GM06990 (cell line): ENCODE measurements around the gene AGPAT1.
A peak's percentile ranks its signal among the peaks of the same experiment; 100 is the strongest.
"Not testable (repeated sequence)": the region's sequence is repeated elsewhere in the genome, so short reads cannot be mapped to it uniquely, and the experiment has no call there.

ENCODE experiments used
- DNase-seq: peaks from one replicate; pipeline ENCODE4 v3.0.0-alpha.2; 2011; ENCODE audit not compliant: insufficient read length; ENCODE audit errors: extremely low read depth
- H3K27me3 ChIP-seq: replicated peaks from 2 replicates; pipeline ENCODE4 v1.6.0; 2011; ENCODE audit warnings: low read length; ENCODE audit not compliant: control insufficient read depth, insufficient read depth
- H3K36me3 ChIP-seq: 2 replicates; pipeline ENCODE4 v1.5.1; 2011; ENCODE audit warnings: low read length; ENCODE audit not compliant: control insufficient read depth, insufficient read depth
- H3K4me3 ChIP-seq: replicated peaks from 2 replicates; pipeline ENCODE4 v1.5.1; 2011; ENCODE audit warnings: low read depth, mild to moderate bottlenecking, control low read depth, low read length
- TF ChIP-seq, protein P1 (sequence below): IDR thresholded peaks from 2 replicates; pipeline ENCODE4 v1.5.1; 2011; ENCODE audit warnings: low read length, control low read depth, mild to moderate bottlenecking, inconsistent platforms; ENCODE audit not compliant: insufficient read depth, poor library complexity, severe bottlenecking

AGPAT1 gene

DNA sequence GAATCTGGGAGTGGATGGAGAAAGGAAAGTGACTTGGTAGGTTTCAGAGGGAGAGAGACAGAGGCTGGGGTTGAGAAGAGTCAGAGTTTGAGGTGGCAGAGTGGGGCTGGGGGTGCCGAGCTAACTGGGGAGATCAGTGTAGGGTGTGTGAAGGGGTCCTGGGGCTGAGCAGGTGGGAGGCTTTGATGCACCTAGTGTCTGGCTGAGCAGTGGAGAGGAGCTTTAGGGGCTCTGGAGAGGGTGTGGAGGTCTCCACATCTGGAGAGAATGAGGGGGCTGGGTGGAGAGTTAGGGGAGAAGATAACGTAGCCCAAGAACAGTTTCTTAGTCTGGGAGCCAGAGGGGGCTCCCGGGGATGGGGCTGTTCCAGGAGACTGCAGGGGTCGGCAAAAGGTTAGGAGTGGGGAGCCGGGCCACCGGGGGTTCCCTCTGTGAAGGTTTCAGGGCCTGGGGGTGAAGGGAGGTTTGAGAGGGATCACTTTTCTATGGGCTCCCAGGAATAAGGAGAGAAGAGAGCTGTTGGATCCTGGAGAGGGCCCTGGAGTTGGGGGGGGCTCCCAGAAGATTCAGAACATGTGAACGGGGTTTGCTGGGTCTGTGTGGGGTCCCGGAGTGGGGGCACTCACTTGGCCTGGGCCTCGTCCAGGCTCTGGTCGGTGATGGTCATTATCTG is 13.3 kb upstream of the AGPAT1 start:
- TF ChIP-seq, protein P1, sequence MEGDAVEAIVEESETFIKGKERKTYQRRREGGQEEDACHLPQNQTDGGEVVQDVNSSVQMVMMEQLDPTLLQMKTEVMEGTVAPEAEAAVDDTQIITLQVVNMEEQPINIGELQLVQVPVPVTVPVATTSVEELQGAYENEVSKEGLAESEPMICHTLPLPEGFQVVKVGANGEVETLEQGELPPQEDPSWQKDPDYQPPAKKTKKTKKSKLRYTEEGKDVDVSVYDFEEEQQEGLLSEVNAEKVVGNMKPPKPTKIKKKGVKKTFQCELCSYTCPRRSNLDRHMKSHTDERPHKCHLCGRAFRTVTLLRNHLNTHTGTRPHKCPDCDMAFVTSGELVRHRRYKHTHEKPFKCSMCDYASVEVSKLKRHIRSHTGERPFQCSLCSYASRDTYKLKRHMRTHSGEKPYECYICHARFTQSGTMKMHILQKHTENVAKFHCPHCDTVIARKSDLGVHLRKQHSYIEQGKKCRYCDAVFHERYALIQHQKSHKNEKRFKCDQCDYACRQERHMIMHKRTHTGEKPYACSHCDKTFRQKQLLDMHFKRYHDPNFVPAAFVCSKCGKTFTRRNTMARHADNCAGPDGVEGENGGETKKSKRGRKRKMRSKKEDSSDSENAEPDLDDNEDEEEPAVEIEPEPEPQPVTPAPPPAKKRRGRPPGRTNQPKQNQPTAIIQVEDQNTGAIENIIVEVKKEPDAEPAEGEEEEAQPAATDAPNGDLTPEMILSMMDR = no peak
- no peaks in the 10 kb centered on the region for H3K27me3 ChIP-seq
- DNase-seq = no peak
- peak overlapping the region; percentile 92 for H3K4me3 ChIP-seq
- H3K36me3 ChIP-seq = peaks cover 12% of the 10 kb centered on the region

DNA sequence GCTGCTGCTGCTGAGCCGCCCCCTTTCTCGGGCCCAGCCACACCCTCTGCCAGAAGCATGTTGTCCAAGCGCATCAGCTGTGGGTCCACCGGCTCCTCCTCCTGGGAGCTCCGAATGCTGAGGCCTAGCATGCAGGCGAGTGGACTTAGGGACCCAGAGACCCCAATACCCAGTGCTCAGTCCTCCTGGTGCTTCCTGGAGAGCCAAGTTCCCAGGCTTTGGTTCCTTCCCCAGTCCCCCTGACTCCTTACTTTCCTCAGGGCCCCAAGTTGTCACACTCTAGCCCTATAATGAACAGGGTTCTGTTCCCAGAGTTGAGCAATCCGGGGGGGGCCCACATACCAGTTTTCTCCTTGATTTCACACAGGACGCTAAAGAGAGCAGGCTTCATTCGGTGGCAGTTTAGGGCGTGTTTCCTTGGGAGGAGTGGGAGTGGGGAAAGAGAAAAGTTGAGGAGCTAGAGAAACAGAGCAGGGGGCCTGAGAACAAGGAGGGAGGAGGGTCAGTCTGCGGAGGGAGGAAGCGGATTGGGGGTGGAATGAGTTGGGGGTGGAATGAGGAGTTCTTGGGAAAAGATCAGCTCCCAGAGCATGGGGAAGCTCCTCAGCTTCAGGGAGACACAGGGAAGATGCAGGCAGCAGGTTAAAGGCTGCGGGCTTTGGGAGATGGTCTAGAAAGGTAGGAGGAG is 12.6 kb upstream of the AGPAT1 start:
- no peaks in the 10 kb centered on the region for H3K27me3 ChIP-seq
- H3K36me3 ChIP-seq = peaks cover 15% of the 10 kb centered on the region
- DNase-seq = no peak
- TF ChIP-seq, protein P1 = no peak
- H3K4me3 ChIP-seq = peak overlapping the region; percentile 92

DNA sequence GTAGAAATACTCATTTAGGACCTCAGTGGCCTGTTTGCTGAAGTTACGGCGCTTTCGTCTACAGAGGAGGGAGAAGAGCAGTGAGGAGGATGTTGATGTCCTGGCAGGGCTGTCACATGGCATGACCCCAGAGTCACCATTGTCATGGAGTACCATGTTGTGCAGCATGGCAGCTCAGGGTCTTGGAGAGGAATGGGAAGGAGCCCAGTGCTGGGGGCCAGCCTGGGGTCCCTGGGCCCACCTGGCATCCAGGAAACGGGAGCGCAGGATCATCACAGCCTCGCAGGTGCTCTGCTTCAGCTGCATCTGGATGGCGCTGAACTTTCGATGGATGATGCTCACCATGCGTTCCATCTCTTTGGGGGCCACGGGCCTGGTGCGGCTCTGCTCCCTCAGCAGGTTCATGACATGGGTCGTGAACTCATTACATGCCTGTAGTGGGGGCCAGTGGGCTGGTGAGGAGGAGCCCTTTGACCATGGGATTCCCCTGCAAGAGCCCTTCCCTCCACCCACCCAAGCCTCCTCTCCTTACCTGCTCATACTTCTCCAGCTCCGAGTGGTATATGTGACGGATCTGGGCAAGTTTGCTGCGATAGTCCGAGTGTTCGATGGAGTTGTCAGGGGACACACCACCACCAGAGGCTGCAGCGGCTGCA is 12.0 kb upstream of the AGPAT1 start:
- H3K4me3 ChIP-seq, H3K27me3 ChIP-seq, DNase-seq: not testable (repeated sequence)
- peaks cover 20% of the 10 kb centered on the region for H3K36me3 ChIP-seq

DNA sequence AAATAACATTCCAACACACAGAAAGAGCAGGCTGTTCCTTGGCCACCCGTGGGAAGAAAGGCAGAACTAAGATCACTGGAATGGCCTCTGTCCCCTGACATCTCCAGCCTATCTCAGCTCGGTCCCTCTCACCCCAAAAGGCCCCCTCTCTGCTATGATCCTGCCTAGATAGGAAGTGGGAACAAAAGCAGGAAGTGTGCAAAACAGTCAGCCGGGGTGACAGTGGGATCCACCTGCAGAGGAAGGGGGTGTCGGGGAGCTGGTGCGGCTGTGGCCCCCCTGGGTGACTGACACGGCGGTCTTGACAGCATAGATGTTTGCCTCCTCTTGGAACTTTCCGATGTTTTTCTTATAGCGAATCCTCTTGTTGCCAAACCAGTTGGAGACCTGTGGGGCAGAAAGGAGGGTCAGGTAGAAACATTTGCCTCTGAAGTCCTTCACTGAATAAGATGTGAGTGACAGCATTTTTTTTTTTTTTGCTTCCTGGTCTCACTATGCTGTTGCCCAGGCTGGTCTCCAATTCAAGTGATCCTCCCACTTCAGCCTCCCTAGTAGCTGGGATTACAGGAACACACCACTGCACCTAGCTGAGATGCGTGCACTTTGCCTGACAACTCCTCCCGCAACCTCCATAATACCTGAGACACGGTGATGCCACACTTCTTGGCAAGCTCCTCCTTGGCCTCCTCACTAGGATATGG is 11.3 kb upstream of the AGPAT1 start:
- DNase-seq = no peak
- Histone ChIP-seq H3K36me3 (peaks cover 24% of the 10 kb centered on the region), H3K4me3 (no peak overlapping the region), H3K27me3 (no peaks in the 10 kb centered on the region)
- TF ChIP-seq, protein P1 = no peak

DNA sequence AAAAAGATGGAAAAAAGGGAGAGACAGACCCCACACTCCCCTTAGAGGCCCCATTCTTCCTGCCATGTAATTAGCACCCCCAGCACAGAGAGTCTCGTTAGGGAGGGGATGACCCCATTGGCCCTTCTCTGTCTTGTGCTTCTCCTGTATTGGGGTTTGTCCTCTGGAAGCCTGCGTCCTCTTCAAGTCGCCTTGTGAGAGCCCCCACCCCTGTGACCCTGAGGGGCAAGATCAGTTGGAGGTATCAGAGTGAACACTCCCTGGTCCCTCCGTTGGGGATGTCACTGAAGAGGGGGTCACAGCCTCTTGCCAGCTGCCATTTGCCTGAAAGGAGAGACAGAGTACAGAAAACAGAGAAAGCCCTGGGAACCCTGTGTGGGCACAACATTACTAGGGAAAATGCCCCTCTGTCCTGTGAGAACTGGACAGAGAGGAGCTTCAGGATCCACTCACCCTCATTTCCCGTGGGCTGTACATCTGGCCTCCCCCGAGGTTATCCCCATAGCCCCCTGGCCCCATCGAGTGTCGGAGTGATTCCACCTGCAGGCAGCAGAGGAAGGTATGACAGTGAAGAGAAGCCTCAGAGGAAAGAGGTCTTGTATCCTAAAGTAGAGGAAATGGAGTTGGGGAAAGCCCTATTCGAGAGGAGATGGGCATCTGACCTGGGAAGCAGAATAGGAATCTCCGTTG is 10.4 kb upstream of the AGPAT1 start:
- not testable (repeated sequence) for H3K4me3 ChIP-seq, DNase-seq, H3K27me3 ChIP-seq
- H3K36me3 ChIP-seq = peaks cover 27% of the 10 kb centered on the region

DNA sequence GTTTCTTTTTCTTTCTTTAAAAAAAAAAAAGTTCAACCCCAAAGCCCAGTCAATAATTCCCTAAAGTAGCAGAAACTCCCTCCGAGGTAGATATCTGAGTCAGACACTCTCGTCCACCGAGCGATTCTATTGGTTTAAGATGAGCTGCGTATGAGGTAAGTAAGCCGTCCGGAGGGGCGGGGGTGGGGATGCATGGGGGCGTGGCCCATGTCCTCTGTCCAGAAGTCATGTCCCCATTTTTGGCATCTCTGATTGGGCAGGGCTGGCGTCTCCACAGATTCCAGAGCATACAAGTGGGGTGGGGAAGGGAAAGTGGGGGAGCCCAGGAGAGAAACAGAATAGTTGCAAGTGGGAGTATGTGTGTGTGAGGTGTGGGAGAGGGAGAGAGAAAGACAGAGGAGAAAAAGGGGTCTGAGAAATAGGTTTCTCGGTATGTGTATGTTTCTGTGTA is 9.8 kb upstream of the AGPAT1 start:
- peaks cover 32% of the 10 kb centered on the region for H3K36me3 ChIP-seq
- peak; percentile 76 for DNase-seq
- not testable (repeated sequence) for H3K4me3 ChIP-seq, H3K27me3 ChIP-seq
